Breast epithelium (tissue), 3 donors: ENCODE results near the gene SLC17A5.

Experiments used
- CTCF ChIP-seq, 3 donors: fragments of 450-650 bp; IDR thresholded peaks; one replicate each; pipeline ENCODE4 v1.5.1; 2016 to 2017; ENCODE audit warnings: antibody characterized with exemption in 3 of 3, mild to moderate bottlenecking in 3 of 3, moderate library complexity in 3 of 3
- POLR2A ChIP-seq: fragments of 450-650 bp; IDR thresholded peaks from one replicate; pipeline ENCODE4 v1.6.1; 2016; ENCODE audit warnings: antibody characterized with exemption, mild to moderate bottlenecking, moderate library complexity
- POLR2AphosphoS5 ChIP-seq, 3 donors: sonication (generic); formaldehyde crosslinking; IDR thresholded peaks; one replicate each; pipeline ENCODE4 v1.6.1; 2017; ENCODE audit warnings: antibody characterized with exemption in 3 of 3

- TF ChIP-seq CTCF (IDR thresholded peaks at IDR 0.05) = no peak
- TF ChIP-seq POLR2A = no peak
- TF ChIP-seq POLR2AphosphoS5 (IDR thresholded peaks at IDR 0.05) = no peak
These were observed 21.9 kb downstream of the SLC17A5 start for GRCh38 chr6:73631849-73632248.
